GM18508 (cell line): ENCODE results near the gene PKMYT1.

ENCODE experiments used
- ATAC-seq: cut with Tn5 transposase; IDR thresholded peaks from one replicate; pipeline ENCODE4 v1.9.1; 2021; ENCODE audit warnings: moderate number of reproducible peaks; ENCODE audit not compliant: insufficient read depth, unreplicated experiment

Gene PKMYT1

DNA sequence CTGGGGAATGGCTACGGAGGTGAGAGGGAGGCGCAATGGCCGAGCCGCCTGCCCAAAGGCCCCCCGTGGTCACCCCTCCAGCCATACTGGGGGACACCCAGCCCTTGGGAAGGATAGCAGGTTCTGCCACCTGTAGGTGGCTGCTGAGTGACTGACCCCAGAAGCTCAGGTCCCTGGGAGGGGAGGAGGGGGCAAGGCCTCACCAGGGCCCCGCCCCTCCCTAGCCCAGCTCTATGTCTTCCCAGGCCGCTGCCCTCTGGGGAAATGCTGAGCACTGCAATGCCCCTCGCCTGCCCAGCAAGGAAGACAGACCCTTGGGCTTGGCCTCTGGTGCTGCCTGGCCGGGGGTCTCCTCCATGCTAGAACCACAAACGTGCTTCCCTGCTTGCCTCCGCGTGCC, 21.1 kb upstream of the PKMYT1 start:
- no peak for ATAC-seq

DNA sequence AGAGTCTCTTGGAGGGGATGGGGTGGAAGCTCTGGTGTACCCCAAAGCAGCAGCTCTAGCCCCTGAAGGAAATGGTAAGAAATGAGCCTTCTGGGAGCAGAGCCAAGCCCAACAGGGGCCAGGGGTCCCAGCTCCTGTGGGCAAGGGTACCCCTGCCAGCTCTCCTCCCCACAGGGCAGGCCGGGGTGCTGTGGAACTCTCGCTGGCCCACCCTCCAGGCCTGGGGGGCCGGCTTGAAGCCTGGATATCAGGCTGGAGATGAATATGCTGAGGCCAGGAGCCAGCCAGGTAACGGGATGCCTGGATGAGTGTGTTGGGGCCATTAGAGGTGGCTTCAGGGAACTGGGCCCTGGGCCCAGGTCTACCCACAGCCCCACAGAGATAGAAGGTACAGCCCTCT, 20.3 kb upstream of the PKMYT1 start:
- no peak for ATAC-seq

GRCh38 chr16:2999929-3000328, 19.7 kb upstream of the PKMYT1 start:
- ATAC-seq: no peak

DNA sequence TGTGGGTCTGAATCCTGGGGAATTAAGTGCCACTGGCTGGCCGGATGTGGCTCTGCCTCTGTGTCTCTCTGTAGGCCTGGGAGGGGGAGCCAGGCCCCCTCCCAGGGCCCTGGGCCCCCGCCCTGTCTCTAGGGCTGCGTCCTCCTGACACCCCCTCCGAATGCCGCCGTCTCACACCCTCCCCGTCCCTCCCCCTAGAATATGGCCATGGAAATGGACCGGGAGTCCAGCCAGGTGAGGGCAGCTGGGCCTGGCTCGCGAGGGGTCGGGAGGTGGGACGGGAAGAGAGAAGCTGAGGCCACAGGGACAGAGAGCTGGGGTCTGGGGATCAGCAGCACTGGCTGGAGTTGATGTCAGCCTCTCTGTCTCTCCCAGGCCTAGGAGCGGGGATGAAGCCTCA, 16.1 kb upstream of the PKMYT1 start:
- no peak for ATAC-seq

DNA sequence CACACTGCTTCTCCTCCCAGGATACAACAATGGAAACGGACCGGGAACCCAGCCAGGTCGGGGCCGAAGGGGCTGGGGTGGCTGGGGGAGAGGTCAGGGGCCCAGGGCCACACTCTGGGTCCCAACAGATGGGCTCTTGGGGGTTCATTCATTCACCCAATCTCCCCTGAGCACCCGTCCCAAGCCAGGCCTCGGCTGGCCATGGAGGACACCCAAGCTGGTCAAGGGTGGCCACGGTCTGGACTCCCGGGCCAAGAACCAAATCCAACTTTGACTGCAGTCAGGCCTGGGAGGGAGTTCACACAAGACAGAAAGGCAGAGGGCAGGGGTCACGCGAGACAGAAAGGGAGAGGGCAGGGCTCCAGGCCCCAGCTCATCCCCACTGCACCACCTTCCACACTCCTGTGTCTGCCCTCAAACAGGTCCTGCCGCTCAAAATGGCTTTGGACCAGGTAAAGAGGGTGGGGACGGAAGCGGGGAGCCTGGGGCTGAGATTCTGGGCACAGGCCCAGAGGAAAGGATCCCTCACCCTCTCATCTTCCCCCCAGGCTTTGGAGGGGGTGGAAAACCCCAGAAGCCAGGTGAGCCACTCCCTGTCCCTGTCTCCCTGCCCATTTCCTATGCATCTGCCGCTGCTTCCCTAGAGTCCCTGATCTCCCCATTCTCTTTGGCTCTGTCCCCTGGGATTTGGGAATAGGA, 12.3 kb upstream of the PKMYT1 start:
- ATAC-seq: no peak

GRCh38 chr16:2991566-2992261, 11.5 kb upstream of the PKMYT1 start:
- no peak for ATAC-seq

- ATAC-seq: no peak
Observed at GRCh38 chr16:2990891-2991290, 10.6 kb upstream of the PKMYT1 start.

DNA sequence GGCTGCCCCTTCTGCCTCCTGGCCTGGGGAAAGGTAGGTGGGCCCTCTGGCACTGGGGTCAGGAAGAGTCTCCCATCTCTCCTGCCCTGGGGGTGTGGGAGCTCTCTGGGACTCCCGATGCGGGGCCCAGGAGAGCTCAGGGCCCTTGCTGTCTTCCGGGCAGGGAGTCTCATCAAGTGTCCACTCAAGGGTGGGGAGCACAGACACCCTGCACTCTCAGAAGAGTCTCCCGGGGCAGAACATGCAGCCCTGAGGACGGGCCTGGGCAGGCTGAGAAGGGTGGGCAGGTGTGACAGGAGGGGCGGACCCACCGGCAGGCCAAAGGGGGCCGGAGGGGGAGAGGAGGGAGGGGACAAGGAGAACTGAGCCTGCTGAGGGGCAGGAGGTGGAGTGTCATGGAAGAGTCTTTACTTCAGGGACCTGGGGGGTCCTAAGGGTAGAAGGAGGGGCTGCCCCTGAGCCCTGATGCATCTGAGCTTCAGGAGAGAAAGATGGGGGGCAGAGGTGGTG, 8.4 kb upstream of the PKMYT1 start:
- ATAC-seq: no peak

- no peak for ATAC-seq
Observed at GRCh38 chr16:2987833-2988232, 7.6 kb upstream of the PKMYT1 start.

DNA sequence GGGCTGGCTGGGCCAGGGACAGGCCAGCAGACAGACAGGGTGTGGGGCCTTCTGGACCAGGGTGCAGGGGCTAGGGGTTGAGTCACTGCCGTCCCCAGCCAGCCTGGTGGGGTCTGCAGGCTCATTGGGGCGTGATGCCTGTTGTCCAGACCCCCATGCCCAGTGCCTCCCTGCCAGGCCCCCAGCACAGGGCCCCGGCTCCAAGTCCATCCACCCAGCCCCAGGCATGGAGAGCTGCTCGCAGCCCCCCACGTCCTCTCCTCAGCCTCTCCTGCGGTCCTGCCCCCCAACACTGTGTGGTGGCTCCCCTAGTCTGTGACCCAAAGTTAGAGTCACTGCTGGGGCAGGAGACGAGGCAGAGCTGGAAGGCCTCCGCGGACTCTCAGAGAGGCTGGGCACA, 7.0 kb upstream of the PKMYT1 start:
- ATAC-seq: no peak

DNA sequence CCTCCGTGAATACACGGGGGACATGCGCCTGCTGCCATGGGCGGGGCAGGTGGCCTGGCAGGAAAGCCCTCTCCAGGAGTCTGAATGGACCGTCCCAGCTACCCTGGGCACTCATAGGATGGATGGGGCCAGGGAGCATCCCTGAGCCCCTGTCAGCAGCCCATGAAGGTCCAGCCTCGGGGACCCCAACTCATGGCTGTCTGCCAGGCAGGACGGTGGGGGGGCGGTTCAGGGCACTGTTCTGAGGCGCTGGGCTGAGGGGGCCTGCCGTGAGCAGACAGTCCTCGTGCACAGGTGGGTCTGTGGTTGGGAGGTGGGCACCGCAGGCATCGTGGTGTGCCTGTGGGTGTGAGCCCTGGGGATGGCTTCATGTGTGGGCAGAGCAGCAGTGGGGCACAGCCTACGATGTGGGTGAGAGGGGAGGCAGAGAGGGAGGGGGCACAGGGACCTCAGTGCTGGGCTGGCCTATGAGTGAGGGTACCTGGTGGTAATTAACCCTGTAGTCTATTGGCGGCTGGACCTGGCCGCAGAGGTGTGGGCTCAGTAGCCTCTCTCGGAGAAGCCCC, 6.5 kb upstream of the PKMYT1 start:
- no peak for ATAC-seq

DNA sequence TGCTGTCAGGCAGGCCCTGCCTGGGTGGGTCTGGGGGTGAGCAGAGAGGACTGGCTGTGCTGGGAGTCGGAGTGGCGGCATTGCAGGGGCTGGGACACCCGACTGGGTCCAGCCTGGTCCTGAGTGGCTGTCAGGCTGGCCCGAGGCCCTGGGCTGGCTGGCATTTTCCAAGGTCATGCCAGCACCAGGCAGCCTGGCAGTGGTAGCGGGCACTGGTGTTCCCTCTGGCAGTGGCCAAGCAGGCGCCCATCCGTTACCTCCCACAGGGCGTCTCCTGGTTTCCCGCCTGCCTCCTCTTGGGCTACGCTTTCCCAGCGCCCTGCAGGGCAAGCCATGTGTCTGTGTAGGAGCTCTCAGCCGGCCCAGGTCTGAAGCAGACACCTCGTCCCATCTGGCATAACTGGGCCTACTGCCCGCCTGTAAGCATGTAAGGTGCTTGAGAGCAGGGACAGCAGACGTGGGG, 5.7 kb upstream of the PKMYT1 start:
- ATAC-seq: no peak

GRCh38 chr16:2985462-2985861, 5.2 kb upstream of the PKMYT1 start:
- ATAC-seq: no peak

GRCh38 chr16:2983706-2984136, 3.5 kb upstream of the PKMYT1 start:
- no peak for ATAC-seq

DNA sequence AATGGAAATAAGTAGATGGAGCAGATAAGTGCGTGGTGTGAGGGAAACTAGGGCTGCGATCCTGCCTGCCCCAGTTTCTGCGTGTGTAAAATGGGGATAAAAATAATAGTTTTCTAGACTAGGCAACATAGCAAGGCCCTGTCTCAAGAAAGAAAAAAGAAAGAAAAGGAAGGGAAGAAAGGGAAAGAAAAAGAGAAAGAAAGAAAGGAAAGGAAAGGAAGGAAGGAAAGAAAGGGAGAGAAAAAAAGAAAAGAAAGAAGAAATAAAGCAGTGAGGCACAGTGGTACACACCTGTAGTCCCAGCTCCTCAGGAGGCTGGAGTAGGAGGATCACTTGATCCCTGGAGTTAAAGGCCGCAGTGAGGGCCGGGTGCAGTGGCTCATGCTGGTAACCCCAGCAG, 2.2 kb upstream of the PKMYT1 start:
- no peak for ATAC-seq

DNA sequence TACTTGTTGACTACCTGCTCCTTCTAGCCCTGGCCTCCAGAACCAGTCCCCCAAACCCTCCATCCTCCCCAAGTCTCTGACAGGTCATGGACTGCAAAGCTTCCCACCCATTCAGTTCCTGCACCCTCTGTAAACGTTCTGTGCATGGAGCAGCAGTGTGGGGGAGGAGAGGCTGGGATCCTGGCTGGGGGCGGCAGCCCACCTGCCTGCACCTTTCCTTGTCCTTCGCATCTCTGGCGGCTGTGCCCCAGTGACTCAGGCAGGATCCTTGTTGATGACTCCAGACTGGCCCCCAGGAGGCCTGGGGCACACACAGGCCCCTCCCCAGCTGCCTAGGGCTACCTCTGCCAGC, 1.6 kb upstream of the PKMYT1 start:
- no peak for ATAC-seq

DNA sequence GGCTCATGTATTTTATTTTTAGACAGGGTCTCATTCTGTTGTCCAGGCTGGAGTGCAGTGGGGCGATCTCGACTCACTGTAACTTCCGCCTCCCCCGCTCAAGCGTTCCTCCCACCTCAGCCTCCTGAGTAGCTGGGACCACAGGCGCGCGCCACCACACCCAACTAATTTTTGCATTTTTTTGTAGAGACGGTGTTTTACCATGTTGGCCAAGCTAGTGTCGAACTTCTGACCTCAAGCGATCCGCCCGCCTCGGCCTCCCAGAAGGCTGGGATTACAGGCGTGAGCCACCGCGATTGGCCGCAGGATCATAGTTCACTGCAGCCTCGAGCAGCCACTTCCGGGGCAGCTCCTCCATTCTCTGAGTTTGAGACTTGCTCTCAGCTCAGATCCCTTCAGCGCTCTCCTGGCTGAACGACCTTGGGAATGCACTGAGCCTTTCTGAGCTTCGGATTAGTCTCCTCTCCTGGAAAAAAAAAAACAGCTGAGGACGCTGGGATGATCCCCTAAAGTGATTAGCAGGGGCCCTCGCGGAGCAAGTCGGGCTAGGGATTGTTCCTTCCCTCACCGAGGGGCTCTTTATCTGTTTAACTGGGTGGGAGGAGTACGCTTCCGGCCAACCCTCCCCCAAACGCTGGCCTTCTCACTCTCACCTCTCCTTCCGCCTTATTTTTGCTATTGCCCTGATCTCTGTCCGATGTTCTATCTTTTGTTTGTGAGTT, 1.1 kb upstream of the PKMYT1 start:
- ATAC-seq: no peak

GRCh38 chr16:2979669-2980226, 498 bp downstream of the PKMYT1 start:
- no peak for ATAC-seq

DNA sequence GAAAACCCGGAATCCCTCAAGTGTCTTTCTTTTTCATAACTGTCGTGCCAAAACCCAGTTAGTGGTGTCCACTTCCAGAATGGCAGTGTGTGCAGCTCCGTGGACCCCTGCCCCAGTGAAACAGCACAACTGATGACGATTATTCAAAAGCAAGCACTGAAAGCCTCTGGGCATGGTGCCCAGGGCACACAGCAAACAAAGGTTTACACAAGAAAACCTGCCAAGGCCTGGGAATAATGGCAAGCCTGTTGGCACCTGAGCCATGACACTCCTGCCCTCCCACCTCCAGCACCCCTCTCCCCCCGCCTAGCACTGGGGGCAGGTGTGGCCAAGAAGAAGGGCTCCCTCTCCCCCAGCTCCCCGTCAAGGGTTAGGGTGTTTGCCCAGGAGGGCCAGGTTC, 2.8 kb downstream of the PKMYT1 start:
- ATAC-seq: no peak

- no peak for ATAC-seq
Observed at GRCh38 chr16:2976673-2977072, 3.6 kb downstream of the PKMYT1 start.

DNA sequence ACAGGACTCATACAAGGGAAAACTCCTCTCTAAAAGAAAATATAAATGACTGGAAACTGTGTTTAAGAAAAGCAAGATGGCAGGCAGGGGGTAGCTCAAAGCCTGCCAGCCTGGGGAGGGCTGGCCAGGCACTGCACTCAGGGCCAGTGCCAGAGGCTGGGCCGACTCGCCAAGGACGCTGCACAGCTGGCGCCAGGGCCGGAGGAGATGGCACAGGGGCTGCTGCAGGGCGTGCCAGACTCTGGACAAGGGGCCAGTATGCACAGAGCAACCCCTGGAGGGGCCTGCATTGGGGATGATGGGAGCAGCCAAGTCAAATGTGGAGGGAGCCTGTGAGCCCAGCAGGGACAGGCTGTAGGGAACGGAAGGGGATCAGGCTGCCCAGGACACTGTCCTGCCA, 4.0 kb downstream of the PKMYT1 start:
- no peak for ATAC-seq
